ENCODE data around the gene DDIT4.
A peak's percentile ranks its signal among the peaks of the same experiment; 100 is the strongest.

Gene DDIT4

DNA sequence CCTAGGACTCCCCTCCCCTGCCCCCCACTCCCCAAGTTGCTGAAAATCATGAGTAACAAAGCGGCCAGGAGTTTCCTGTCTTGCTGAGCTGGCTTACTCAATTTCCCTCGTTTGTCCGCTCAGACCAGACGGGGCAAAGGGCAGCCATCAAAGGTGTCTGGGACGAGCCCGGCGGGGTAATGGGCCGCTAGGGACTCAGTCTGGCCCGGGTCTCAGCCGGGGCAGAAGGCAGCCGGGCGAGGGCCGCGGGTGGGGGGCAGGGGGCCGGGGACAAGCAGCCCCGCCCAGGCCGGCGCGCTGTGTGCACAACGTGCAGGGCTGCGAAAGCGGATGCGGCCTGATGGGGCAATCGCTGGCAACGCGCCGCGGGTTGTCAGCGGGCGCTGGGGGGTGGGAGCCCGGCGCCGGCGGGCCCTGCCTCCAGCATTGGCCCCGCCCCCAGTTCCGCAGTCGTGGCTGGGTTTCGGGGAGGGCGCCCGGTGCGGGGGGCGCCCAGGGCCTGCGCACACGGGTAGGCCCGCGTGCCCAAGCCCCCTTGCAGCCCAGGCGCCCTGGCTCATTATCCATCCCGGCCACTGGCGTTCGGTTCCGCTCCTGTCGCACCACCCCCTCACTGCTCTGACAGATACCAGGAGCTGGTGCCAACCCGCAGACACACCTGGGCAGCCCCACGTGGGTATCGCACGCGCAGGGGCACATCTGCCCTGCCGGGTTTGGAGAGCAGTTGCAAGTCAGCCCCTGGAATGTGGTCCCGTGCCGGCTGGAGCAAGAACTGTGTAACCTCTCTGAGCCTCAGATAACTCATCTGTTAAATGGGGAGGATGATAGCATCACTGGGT is 45.9 kb downstream of the DDIT4 start:
- DNase-seq: peak; percentile 88

GRCh38 chr10:72320676-72321247 is 47.0 kb downstream of the DDIT4 start:
- peak; percentile 79 for DNase-seq

GRCh38 chr10:72321248-72322029 is 47.7 kb downstream of the DDIT4 start:
- no peak for DNase-seq

GRCh38 chr10:72322030-72322279 is 48.2 kb downstream of the DDIT4 start:
- no peak for DNase-seq

- peak; percentile 57 for DNase-seq
These were observed 48.7 kb downstream of the DDIT4 start for GRCh38 chr10:72322280-72323058.

DNA sequence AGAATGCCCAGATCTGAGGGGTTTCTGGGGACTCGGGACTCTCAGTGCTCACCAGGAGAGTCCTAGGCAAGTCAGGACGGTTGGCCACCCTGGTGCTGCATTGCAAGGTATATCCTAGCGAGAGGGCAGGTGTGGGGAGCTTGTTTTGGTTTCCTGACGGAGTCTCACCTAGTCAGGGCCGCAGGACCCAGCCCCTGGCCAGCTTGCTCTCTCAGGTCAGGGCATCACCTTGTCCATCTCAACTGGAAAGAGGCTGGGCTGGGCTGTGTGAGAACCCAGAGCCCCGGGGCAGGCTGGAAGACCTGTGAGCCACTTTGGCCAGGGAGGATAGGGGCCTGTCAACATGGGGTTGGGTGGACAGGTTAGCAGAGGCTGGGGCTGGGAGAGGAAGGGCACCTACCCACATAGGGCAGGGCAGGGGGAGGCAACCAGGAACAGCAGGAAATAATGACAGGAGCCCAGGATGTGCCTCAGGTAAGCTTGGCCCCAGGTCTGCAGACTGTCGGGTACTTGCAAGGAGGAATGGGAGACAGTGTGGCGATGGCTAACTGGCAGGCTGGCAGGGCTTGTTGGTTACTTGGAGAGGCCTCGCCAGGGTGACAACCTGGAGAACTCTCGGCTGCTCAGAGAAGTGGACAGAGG is 49.5 kb downstream of the DDIT4 start:
- no peak for DNase-seq

DNA sequence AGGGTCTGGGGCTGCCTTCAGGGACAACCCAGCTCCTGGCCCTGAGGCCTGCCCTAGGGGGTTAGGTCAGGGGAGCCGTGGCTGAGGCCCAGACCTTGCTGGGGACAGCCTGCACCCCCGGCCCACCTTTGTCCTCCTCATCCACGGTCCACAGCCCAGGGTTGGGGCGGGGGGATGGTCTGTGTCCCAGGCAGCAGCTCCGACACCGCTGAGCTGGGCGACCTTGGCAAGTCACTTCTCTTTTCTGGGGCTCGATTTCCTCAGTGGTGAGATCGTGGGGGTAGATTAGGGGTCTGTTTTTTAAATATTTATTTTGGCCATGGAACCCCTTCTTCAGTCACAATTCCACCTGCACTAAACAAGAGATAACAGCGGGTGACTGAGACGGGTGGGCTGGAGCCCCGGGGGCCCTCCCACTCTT is 50.1 kb downstream of the DDIT4 start:
- no peak for DNase-seq
